Stimulated activated CD8-positive, alpha-beta memory T cell treated with anti-CD3 and anti-CD28 coated beads, Interleukin-4, amount 100 ng/mL, for 48 hours (primary cell): ENCODE data around the gene OGDH.
"Not testable (repeated sequence)": the region's sequence is repeated elsewhere in the genome, so short reads cannot be mapped to it uniquely, and the experiment has no call there.

Source experiments
- DNase-seq: peaks from one replicate; pipeline ENCODE4 v3.0.0-alpha.2; 2020

The OGDH gene

GRCh38 chr7:44709945-44710596 lies 103.6 kb downstream of the OGDH start:
- DNase-seq, result no peak

DNA sequence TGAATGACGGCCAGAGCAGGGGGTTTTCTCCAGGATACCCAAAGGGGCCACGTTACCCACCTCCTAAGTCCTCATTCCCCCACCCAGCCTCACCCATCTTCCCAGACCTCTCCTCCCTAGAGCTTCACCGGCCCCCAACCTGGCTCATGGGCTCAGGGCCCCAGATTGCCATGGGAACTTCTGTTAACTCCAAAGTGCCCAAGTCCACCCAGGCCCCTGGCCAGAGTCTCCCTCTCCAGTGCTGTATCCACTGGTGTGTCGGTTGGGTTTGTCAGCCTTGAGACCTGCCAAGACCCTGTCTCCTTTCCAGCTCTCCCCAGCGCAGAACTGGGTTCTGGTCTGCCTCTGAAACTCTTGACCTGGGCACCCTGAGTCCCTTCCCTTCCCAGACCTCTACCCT lies 105.1 kb downstream of the OGDH start:
- DNase-seq, result no peak

DNA sequence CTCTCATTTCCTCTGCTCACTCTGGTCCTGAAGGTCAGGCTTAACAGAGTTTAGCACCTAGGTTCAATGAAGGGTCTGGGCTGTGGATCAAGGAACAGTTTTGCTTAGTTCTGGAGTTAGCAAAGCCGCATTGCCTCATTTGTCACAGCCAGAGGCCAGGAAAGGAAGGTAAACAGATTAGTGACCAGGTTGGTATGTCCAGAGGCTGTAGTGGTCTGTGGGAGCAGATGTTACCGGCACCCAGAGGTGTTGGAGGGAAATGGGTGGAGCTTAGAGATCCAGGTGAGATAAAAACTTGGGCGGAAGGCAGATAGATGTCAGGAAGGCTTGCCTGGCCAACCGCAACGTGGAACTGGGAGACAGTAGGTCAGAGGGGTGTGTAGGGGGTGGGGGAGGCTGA lies 105.6 kb downstream of the OGDH start:
- DNase-seq, result no peak

DNA sequence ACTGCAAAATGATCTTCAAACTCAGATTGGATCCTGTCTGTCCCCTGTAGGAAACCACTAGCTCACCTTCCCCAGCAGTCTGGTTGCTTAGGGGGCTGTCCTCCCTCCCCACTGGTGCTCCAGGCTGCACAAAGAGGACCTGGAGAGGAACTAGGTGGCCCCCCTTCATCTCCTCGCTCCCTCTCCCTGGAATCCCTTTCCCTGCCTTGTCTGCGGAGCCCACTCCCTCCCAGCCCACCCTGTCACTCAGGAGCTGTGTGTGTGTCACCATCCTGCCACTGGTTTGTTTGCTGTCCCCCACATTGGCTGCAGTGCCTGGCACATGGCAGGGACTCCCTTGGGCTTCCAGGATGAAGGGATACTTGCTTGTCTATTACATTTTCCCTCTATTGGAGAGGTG lies 106.7 kb downstream of the OGDH start:
- no peak for DNase-seq

GRCh38 chr7:44713680-44714335 lies 107.4 kb downstream of the OGDH start:
- no peak for DNase-seq

DNA sequence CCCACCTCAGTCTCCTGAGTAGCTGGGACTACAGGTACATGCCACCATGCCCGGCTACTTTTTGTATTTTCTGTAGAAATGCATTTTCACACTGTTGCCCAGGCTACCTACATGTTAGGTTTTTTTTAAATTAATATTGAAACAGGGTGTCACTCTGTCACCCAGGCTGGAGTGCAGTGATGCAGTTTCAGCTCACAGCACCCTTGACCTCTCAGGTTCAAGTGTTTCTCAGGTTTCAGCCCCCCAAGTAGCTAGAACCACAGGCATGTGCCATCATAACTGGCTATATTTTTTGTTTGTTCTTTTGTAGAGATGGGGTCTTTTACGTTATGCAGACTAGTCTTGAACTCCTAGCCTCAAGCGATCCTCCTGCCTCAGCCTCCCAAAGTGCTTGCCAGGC lies 109.8 kb downstream of the OGDH start:
- no peak for DNase-seq

- DNase-seq, result no peak
These were observed 113.9 kb downstream of the OGDH start for GRCh38 chr7:44720301-44720700.

GRCh38 chr7:44724276-44724675 lies 117.8 kb downstream of the OGDH start:
- no peak for DNase-seq

GRCh38 chr7:44726250-44726649 lies 119.8 kb downstream of the OGDH start:
- not testable (repeated sequence) for DNase-seq

- DNase-seq, result no peak
These were observed 120.9 kb downstream of the OGDH start for GRCh38 chr7:44727158-44727936.

DNA sequence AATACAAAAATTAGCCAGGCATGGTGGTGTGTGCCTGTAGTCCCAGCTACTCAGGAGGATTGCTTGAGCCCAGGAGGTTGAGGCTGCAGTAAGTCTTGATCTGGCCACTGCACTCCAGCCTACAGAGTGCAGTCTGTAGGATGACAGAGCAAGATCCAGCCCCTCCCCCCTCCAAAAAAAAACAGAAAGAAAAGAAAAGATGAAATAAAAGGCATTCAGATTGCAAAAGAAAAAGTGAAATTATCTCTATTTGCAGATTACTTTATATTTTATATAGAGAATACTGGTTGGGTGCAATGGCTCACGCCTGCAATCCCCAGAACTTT lies 121.5 kb downstream of the OGDH start:
- DNase-seq, result no peak

DNA sequence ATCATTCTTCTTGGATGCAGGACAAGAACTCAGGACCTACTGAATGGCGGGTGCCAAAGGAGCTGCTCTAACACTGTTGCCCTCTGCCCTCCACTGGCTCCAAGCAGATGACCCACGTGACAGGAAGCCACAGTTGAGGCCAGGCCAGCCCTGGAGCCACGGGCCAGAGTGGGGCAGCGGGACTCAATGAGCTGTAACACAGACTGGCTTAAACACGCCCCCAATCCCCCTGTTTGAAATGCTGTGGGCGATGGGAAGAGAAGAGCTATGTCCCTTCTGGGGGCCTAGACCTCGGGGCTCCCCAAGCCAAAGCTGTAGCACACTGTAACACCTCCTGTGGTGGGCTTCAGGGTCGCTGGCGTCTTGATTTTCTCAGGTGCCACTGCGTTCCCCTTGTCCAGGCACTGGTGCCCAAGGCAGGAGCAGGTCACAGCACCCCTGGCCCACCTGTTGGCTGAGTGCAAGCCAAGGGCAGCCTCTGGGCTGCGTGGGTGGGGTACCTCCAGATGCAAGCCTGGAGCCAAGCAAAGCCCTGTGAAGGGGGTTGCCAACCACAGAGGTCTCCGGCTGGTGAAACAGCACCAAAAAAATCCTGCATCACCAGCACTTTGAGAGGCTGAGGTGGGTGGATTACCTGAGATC lies 123.6 kb downstream of the OGDH start:
- DNase-seq, result no peak

DNA sequence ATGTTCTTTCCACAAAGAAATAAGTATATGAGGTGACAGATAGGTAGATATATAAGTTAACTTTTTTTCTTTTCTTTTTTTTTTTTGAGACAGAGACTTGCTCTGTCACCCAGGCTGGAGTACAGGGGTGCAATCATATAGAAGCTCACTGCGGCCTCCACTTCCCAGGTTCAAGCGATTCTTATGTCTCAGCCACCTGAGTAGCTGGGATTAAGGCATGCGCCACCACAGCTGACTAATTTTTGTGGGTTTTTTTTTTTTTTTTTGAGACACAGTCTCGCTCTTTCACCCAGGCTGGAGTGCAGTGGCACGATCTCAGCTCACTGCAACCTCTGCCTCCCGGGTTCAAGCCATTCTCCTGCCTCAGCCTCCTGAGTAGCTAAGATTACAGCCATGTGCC lies 126.5 kb downstream of the OGDH start:
- not testable (repeated sequence) for DNase-seq

GRCh38 chr7:44733708-44734481 lies 127.5 kb downstream of the OGDH start:
- no peak for DNase-seq

GRCh38 chr7:44735403-44736165 lies 129.2 kb downstream of the OGDH start:
- peak; percentile 54 for DNase-seq

- no peak for DNase-seq
These were observed 130.5 kb downstream of the OGDH start for GRCh38 chr7:44736896-44737295.

DNA sequence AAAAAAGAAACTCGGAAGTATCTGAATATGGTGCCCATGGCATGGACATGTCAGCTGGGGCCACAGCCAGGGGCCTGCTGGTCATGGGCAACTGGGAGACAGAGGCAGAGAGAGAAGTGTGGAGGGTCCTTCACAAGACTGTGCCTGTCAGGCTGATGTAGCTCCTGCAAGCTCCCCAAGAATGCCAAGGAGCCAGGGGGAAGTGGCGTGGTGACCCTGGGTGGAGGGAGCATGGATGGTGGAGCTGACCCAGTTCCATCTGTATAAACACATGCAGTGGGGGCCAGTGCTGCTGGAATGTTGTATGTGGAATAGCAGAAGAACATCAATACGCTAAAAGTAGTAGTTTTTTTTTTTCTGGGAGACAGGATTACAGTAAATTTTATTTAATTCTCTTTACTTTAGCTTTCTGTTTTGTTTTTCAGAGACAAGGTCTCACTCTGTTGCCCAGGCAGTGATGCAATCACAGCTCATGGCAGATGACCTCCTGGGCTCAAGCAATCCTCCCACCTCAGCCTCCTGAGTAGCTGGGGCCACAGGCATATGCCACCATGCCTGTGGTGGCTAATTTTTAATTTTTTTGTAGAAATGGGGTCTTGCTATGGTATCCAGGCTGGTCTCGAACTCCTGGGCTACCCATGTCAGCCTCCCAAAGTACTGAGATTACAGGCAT lies 131.8 kb downstream of the OGDH start:
- no peak for DNase-seq

GRCh38 chr7:44738876-44739665 lies 132.6 kb downstream of the OGDH start:
- DNase-seq, result no peak

DNA sequence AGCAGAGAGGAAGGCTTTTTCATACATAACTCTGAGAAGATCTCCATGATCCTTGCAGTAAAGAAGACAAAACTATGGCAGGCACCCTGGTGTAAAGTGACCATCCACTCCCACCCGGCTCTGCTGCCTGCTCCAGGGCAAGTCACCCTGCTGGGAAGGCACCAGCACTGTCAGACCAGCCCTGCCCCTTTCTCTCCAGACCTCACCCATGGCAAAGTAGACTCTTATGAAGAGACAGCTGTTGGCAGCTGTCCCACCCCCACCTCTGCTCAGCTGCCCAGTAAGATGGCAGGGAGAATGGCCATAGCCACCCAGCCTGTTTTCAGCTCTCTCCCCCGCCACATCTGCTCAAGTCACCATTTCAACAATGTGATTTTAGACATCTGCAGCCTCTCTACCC lies 133.6 kb downstream of the OGDH start:
- DNase-seq, result no peak

- no peak for DNase-seq
These were observed 137.3 kb downstream of the OGDH start for GRCh38 chr7:44743750-44744149.
